ENCODE measurements around the gene RRAS. TPM values are rescaled to one million over a fixed set of nuclear protein-coding genes. Genes with fewer than 3 reads are reported as not detected.

The RRAS gene
- total and polyA plus RNA-seq, 8 donors: 5.5 to 42.9 (median 9.5) TPM

DNA sequence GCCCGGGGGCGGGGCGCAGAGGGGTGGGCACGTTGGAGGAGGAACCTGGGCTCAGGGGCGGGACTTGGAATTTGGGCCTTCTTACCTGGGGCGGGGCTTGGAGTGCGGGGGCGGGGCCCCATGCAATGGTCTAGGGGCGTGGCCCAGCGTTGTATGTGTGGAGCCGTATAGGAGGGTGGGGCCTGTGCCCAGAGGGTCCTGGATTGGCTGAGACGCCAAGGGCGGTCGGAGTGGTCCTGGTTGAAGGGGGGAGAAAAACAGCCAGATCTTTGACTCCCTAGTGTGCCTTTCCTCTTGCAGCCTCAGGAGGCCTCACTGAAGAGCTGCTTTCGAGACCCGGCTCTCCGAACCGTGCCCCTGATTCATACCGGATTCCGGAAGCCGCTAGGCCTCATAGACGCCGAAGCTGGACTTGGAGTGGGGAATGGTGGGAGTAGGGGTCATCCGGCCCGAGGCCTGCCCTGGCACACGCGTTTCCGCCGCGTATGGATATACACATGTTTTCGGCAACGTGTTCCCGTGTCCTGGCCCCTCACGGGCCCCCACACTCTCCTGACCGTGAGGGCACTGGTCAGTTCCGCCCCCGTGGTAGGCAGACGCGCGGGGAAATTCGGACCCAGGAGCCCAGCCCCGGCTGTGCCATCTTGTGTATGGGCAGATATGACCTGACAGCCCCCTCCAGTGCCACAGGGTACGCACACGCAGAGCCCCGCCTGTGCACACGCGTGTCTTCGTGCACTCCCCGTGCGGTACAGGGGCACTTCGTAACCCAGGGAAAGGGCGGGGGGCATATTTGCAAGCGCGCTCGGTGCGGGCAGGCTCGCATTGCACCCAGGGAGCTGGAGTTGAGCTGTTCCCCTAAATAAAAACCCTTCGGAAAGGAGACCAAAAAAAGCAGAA lies 49.6 kb downstream of the RRAS start:
- peak; percentile 78 to 88 (median 81) for ATAC-seq
- DNase-seq: peak; percentile 94 to 97 (median 96)
- TF ChIP-seq, protein P1, sequence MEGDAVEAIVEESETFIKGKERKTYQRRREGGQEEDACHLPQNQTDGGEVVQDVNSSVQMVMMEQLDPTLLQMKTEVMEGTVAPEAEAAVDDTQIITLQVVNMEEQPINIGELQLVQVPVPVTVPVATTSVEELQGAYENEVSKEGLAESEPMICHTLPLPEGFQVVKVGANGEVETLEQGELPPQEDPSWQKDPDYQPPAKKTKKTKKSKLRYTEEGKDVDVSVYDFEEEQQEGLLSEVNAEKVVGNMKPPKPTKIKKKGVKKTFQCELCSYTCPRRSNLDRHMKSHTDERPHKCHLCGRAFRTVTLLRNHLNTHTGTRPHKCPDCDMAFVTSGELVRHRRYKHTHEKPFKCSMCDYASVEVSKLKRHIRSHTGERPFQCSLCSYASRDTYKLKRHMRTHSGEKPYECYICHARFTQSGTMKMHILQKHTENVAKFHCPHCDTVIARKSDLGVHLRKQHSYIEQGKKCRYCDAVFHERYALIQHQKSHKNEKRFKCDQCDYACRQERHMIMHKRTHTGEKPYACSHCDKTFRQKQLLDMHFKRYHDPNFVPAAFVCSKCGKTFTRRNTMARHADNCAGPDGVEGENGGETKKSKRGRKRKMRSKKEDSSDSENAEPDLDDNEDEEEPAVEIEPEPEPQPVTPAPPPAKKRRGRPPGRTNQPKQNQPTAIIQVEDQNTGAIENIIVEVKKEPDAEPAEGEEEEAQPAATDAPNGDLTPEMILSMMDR (IDR thresholded peaks at IDR 0.05): peak in 1 of 4 donors; percentile 10
- Histone ChIP-seq H3K4me3 (peak overlapping the region; percentile 67 to 86 (median 72)), H3K27me3 (no peaks in the 10 kb centered on the region), H3K27ac (peak overlapping the region; percentile 80 to 92 (median 88)), H3K36me3 (peaks cover 3 to 6% (median 3%) of the 10 kb centered on the region in 3 donors), H3K9me3 (no peaks in the 10 kb centered on the region), H3K4me1 (no peaks in the 10 kb centered on the region)
- FAIRE-seq: no peak
- intact Hi-C loops (cut with DNase I): no loop called here
- 0 to 1% methylated on average over 58 of the region's 58 CpGs for WGBS, 2 donors

DNA sequence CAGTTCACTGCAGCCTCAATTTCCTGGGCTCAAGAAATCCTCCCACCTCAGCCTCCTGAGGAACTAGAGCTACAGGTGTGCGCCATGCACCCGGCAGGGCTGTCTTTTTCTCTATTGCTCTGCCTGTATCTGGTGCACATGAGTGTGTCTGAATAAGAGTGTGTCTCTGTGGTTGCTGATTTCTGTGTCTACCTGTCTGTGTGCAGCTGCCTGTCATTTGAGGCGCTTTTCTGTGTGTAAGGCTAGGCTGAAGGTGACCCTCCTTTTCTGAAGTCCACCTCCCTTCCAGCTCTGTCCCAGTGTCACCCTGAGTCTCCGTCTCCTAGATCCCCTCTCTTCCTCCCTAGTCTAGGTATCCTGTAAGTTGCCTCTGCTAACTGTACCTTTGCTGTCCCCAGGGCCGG lies 50.4 kb downstream of the RRAS start:
- Histone ChIP-seq H3K4me1 (no peaks in the 10 kb centered on the region), H3K4me3 (peak overlapping the region in 2 of 4 donors; percentile 67 to 78), H3K36me3 (peaks cover 0 to 1% (median under 1%) of the 10 kb centered on the region in 3 donors), H3K27me3 (no peaks in the 10 kb centered on the region), H3K9me3 (no peaks in the 10 kb centered on the region), H3K27ac (peak overlapping the region; percentile 28 to 92 (median 85))
- FAIRE-seq: no peak
- TF ChIP-seq, protein P1 (IDR thresholded peaks at IDR 0.05): no peak
- intact Hi-C loops (cut with DNase I): loop anchor here in 1 of 3 donors (10.0 kb wide), 1 partner anchor 85 kb away; the partner anchor contains the start of gene PRMT1
- WGBS, 2 donors: 37 to 41% methylated on average over 5 of the region's 5 CpGs
- ATAC-seq: peak in 3 of 4 donors; percentile 0 to 1 (median 1)
- DNase-seq: peak in 1 of 6 donors; percentile 28

DNA sequence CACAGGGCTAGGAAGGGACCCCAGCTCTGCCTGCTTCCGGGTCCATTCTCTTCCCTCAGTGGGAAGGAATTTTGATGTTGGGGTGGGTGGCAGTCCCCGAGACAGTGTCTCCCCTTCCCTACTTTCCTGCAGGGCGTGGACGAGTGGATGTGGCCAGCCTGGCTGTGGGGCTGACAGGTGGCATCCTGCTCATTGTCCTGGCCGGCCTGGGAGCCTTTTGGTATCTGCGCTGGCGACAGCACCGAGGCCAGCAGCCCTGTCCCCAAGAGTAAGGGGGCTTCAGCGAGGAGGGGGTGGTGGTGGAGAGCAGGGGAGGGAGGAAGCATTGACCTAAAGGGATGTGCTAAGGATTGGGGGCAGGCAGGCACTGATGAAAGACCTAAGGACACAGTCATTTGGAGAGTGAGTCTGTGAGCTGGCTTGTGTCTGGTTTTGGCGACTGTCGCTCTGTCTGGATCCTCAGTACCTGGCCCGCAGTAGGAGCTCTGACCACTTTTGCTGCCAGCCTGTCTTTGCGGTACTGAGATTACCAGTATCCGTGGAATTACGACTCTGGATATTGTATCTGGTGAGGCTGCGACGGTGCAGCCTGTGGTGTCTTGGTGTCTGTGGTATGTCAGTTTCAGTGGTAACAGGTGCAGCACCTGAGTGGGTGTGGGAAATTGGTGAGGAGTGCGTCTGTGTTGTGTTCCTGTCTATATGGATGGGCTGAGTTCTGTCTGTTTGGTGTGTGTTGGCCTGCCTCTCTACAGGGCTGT lies 51.4 kb downstream of the RRAS start:
- intact Hi-C loops (cut with DNase I): loop anchor here in 1 of 3 donors (10.0 kb wide), 1 partner anchor 86 kb away; the partner anchor contains the start of gene PRMT1
- H3K27me3 ChIP-seq: no peaks in the 10 kb centered on the region
- FAIRE-seq (no peak), ATAC-seq (no peak), DNase-seq (peak in 1 of 6 donors; percentile 29)
- H3K27ac ChIP-seq: no peak overlapping the region
- 78 to 82% methylated on average over 18 of the region's 18 CpGs for WGBS, 2 donors
- TF ChIP-seq, protein P1 (IDR thresholded peaks at IDR 0.05): no peak
- no peaks in the 10 kb centered on the region for H3K9me3 ChIP-seq
- no peaks in the 10 kb centered on the region for H3K36me3 ChIP-seq
- no peaks in the 10 kb centered on the region for H3K4me1 ChIP-seq
- H3K4me3 ChIP-seq: no peak overlapping the region

DNA sequence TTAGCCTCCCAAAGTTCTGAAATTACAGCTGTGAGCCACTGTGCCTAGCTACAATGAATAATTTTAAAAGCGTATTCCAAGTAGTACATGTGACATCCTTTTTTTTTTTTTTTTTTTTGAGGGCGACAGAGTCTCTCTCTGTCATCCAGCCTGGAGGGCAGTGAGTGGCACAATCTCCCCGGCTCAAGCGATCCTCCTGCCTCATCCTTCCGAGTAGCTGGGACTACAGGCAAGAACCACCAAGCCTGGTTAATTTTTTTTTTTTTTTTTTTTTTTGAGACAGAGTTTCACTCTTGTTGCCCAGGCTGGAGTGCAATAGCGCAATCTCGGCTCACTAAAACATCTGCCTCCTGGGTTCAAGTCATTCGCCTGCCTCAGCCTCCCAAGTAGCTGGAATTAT lies 52.7 kb downstream of the RRAS start:
- DNase-seq: no peak
- intact Hi-C loops (cut with DNase I): loop anchor here in 1 of 3 donors (10.0 kb wide), 1 partner anchor 88 kb away; the partner anchor contains the start of gene PRMT1
- Histone ChIP-seq H3K27me3 (no peaks in the 10 kb centered on the region), H3K27ac (no peak overlapping the region), H3K36me3 (no peaks in the 10 kb centered on the region), H3K4me3 (no peak overlapping the region), H3K4me1 (no peaks in the 10 kb centered on the region), H3K9me3 (no peaks in the 10 kb centered on the region)
- TF ChIP-seq, protein P1 (IDR thresholded peaks at IDR 0.05): no peak
- FAIRE-seq: no peak
- 88 to 92% methylated on average over 8 of the region's 8 CpGs for WGBS, 2 donors
- no peak for ATAC-seq

Small RNA genes lying within 50 kb of the gene (microRNA-seq; reads per million reads assigned to microRNA genes)
- 0 reads per million in 2 donors for gene MIR5088

Other genes starting within 250 kb of the RRAS start
- not detected for gene PTH2, start 216.7 kb downstream of the RRAS start, total RNA-seq
- gene PTH2, start 216.7 kb downstream of the RRAS start, polyA plus RNA-seq: not detected
- gene GFY, start 214.8 kb downstream of the RRAS start, total RNA-seq: not detected
- not detected for gene GFY, start 214.8 kb downstream of the RRAS start, polyA plus RNA-seq
- under 1 TPM in 5 of 6 donors, not detected in 1; 0.13 to 0.53 (median 0.40) TPM for gene SLC17A7, start 198.6 kb downstream of the RRAS start, total RNA-seq
- under 1 TPM; 0.30 to 0.31 TPM for gene SLC17A7, start 198.6 kb downstream of the RRAS start, polyA plus RNA-seq
- 10 to 100 TPM; 34.2 to 49.1 (median 37.2) TPM for gene PIH1D1, start 188.3 kb downstream of the RRAS start, total RNA-seq
- 100 to 1,000 TPM in 1 of 2 donors, 10 to 100 TPM in 1; 82.5 to 110 TPM for gene PIH1D1, start 188.3 kb downstream of the RRAS start, polyA plus RNA-seq
- gene ALDH16A1, start 186.9 kb downstream of the RRAS start, total RNA-seq: 10 to 100 TPM; 16.1 to 22.9 (median 19.8) TPM
- gene ALDH16A1, start 186.9 kb downstream of the RRAS start, polyA plus RNA-seq: 10 to 100 TPM; 72.4 to 89.3 TPM
- 1 to 10 TPM in 5 of 6 donors, under 1 TPM in 1; 0.79 to 3.7 (median 1.8) TPM for gene FLT3LG, start 165.9 kb downstream of the RRAS start, total RNA-seq
- gene FLT3LG, start 165.9 kb downstream of the RRAS start, polyA plus RNA-seq: 1 to 10 TPM; 7.1 to 8.4 TPM
- 1,000 to 10,000 TPM; 1,459 to 2,866 (median 2,217) TPM for gene RPL13A, start 152.5 kb downstream of the RRAS start, total RNA-seq
- 1,000 to 10,000 TPM; 1,585 to 1,842 TPM for gene RPL13A, start 152.5 kb downstream of the RRAS start, polyA plus RNA-seq
- 1,000 to 10,000 TPM in 4 of 6 donors, 100 to 1,000 TPM in 2; 765 to 1,427 (median 1,126) TPM for gene RPS11, start 143.7 kb downstream of the RRAS start, total RNA-seq
- gene RPS11, start 143.7 kb downstream of the RRAS start, polyA plus RNA-seq: 1,000 to 10,000 TPM; 2,346 to 2,426 TPM
- gene FCGRT, start 127.5 kb downstream of the RRAS start, total RNA-seq: 100 to 1,000 TPM in 1 of 6 donors, 10 to 100 TPM in 5; 48.4 to 105 (median 66.3) TPM
- gene FCGRT, start 127.5 kb downstream of the RRAS start, polyA plus RNA-seq: 10 to 100 TPM; 74.5 to 87.8 TPM
- 10 to 100 TPM in 1 of 6 donors, 1 to 10 TPM in 5; 1.6 to 16.5 (median 4.8) TPM for gene RCN3, start 112.1 kb downstream of the RRAS start, total RNA-seq
- 10 to 100 TPM; 38.7 to 41.5 TPM for gene RCN3, start 112.1 kb downstream of the RRAS start, polyA plus RNA-seq
- 10 to 100 TPM; 40.5 to 76.3 (median 52.1) TPM for gene NOSIP, start 59.6 kb downstream of the RRAS start, total RNA-seq
- 100 to 1,000 TPM; 120 to 148 TPM for gene NOSIP, start 59.6 kb downstream of the RRAS start, polyA plus RNA-seq
- gene PRRG2, start 58.8 kb downstream of the RRAS start, total RNA-seq: 1 to 10 TPM; 6.5 to 8.9 (median 8.3) TPM
- gene PRRG2, start 58.8 kb downstream of the RRAS start, polyA plus RNA-seq: 10 to 100 TPM; 11.6 to 15.9 TPM
- gene PRR12, start 49.0 kb downstream of the RRAS start, total RNA-seq: 10 to 100 TPM in 3 of 6 donors, 1 to 10 TPM in 3; 8.3 to 17.7 (median 9.5) TPM
- gene PRR12, start 49.0 kb downstream of the RRAS start, polyA plus RNA-seq: 10 to 100 TPM; 14.0 to 18.9 TPM
- 10 to 100 TPM; 17.3 to 34.8 (median 28.3) TPM for gene SCAF1, start 2.1 kb upstream of the RRAS start, total RNA-seq
- 10 to 100 TPM; 17.8 to 30.4 TPM for gene SCAF1, start 2.1 kb upstream of the RRAS start, polyA plus RNA-seq
- gene IRF3, start 25.7 kb upstream of the RRAS start, total RNA-seq: 10 to 100 TPM; 34.4 to 66.0 (median 44.7) TPM
- 100 to 1,000 TPM; 213 to 289 TPM for gene IRF3, start 25.7 kb upstream of the RRAS start, polyA plus RNA-seq
- 10 to 100 TPM in 2 of 6 donors, 1 to 10 TPM in 4; 6.0 to 12.0 (median 9.6) TPM for gene BCL2L12, start 25.8 kb upstream of the RRAS start, total RNA-seq
- 10 to 100 TPM; 16.2 to 16.5 TPM for gene BCL2L12, start 25.8 kb upstream of the RRAS start, polyA plus RNA-seq
- gene PRMT1, start 37.1 kb upstream of the RRAS start, total RNA-seq: 10 to 100 TPM; 27.2 to 61.1 (median 43.3) TPM
- gene PRMT1, start 37.1 kb upstream of the RRAS start, polyA plus RNA-seq: 10 to 100 TPM; 95.3 to 98.7 TPM
- gene ADM5, start 49.5 kb upstream of the RRAS start, total RNA-seq: under 1 TPM; 0.28 to 1.00 (median 0.58) TPM
- 1 to 10 TPM; 2.4 to 2.5 TPM for gene ADM5, start 49.5 kb upstream of the RRAS start, polyA plus RNA-seq
- 1 to 10 TPM in 4 of 6 donors, under 1 TPM in 2; 0.28 to 5.6 (median 2.1) TPM for gene CPT1C, start 51.0 kb upstream of the RRAS start, total RNA-seq
- gene CPT1C, start 51.0 kb upstream of the RRAS start, polyA plus RNA-seq: 10 to 100 TPM; 10.5 to 12.6 TPM
- gene TSKS, start 123.2 kb upstream of the RRAS start, total RNA-seq: under 1 TPM in 3 of 6 donors, not detected in 3; 0.08 to 0.34 (median 0.09) TPM
- under 1 TPM; 0.35 to 0.76 TPM for gene TSKS, start 123.2 kb upstream of the RRAS start, polyA plus RNA-seq
- gene AP2A1, start 126.9 kb upstream of the RRAS start, total RNA-seq: 10 to 100 TPM; 29.3 to 42.8 (median 34.2) TPM
- 10 to 100 TPM; 27.1 to 29.0 TPM for gene AP2A1, start 126.9 kb upstream of the RRAS start, polyA plus RNA-seq
- 10 to 100 TPM in 3 of 6 donors, 1 to 10 TPM in 3; 8.8 to 22.3 (median 12.1) TPM for gene FUZ, start 173.1 kb upstream of the RRAS start, total RNA-seq
- 10 to 100 TPM; 24.3 to 30.3 TPM for gene FUZ, start 173.1 kb upstream of the RRAS start, polyA plus RNA-seq
- 10 to 100 TPM; 19.4 to 34.9 (median 24.3) TPM for gene MED25, start 178.1 kb upstream of the RRAS start, total RNA-seq
- gene MED25, start 178.1 kb upstream of the RRAS start, polyA plus RNA-seq: 10 to 100 TPM; 56.8 to 60.0 TPM
- gene PTOV1, start 211.0 kb upstream of the RRAS start, total RNA-seq: 100 to 1,000 TPM in 1 of 6 donors, 10 to 100 TPM in 5; 48.8 to 116 (median 72.8) TPM
- gene PTOV1, start 211.0 kb upstream of the RRAS start, polyA plus RNA-seq: 100 to 1,000 TPM; 177 to 191 TPM
- 10 to 100 TPM; 28.7 to 52.4 (median 34.6) TPM for gene PNKP, start 227.4 kb upstream of the RRAS start, total RNA-seq
- 100 to 1,000 TPM in 1 of 2 donors, 10 to 100 TPM in 1; 76.0 to 154 TPM for gene PNKP, start 227.4 kb upstream of the RRAS start, polyA plus RNA-seq
- 10 to 100 TPM; 13.8 to 22.1 (median 16.2) TPM for gene AKT1S1, start 237.2 kb upstream of the RRAS start, total RNA-seq
- gene AKT1S1, start 237.2 kb upstream of the RRAS start, polyA plus RNA-seq: 10 to 100 TPM; 22.7 to 31.1 TPM
- gene TBC1D17, start 237.6 kb upstream of the RRAS start, total RNA-seq: 10 to 100 TPM; 21.0 to 34.3 (median 29.9) TPM
- gene TBC1D17, start 237.6 kb upstream of the RRAS start, polyA plus RNA-seq: 10 to 100 TPM; 74.0 to 99.3 TPM